Ascending aorta (tissue), 2 donors: ENCODE data around the gene SCRN1. TPM values are rescaled to one million over a fixed set of nuclear protein-coding genes. Genes with fewer than 3 reads are reported as not detected.
"Not testable (repeated sequence)": the region's sequence is repeated elsewhere in the genome, so short reads cannot be mapped to it uniquely, and the experiment has no call there.

Experiments
- DNase-seq, 2 donors: peaks; one replicate each; pipeline ENCODE4 v3.0.0-alpha.2; 2019; ENCODE audit warnings: low spot score in 2 of 2
- H3K27ac ChIP-seq, 2 donors: fragments of 200-600 bp; sonication (generic); one replicate each; pipeline ENCODE4 v1.5.1; 2016 to 2017; ENCODE audit warnings: mild to moderate bottlenecking in 1 of 2
- H3K27me3 ChIP-seq: fragments of 200-600 bp; sonication (generic); one replicate; pipeline ENCODE4 v1.5.1; 2017
- H3K36me3 ChIP-seq, 2 donors: fragments of 200-600 bp; sonication (generic); one replicate each; pipeline ENCODE4 v1.5.1; 2016
- H3K4me1 ChIP-seq, 2 donors: fragments of 200-600 bp; sonication (generic); one replicate each; pipeline ENCODE4 v1.5.1; 2016 to 2017; ENCODE audit warnings: mild to moderate bottlenecking in 1 of 2
- H3K4me3 ChIP-seq, 2 donors: fragments of 200-600 bp; sonication (generic); one replicate each; pipeline ENCODE4 v1.5.1; 2016 to 2017; ENCODE audit warnings: mild to moderate bottlenecking in 1 of 2
- H3K9me3 ChIP-seq, 2 donors: fragments of 200-600 bp; sonication (generic); one replicate each; pipeline ENCODE4 v1.5.1; 2016
- CTCF ChIP-seq, 3 experiments: fragments of 200-600 bp in 2 of 3; fragments of 450-650 bp in 1 of 3; sonication (generic) in 2 of 3; IDR thresholded peaks; one replicate each; pipeline ENCODE4 v1.5.1; 2016 to 2019; ENCODE audit warnings: antibody characterized with exemption in 3 of 3, mild to moderate bottlenecking in 1 of 3, moderate library complexity in 1 of 3
- intact Hi-C: fragments of 100-400 bp; cut with DNase I; formaldehyde crosslinking; loops from one replicate; pipeline ENCODE4 v1.15.1; 2023
- total RNA-seq: library from RNA; depleted of rRNA; stranded (reverse); fragments of >200 nt; gene quantifications from one replicate; pipeline ENCODE4 v1.1.0, GENCODE V29; 2016

The SCRN1 gene
- total RNA-seq, 1 donor from 2014 or later, result 31.0 TPM

GRCh38 chr7:29968683-29969395 lies 20.8 kb downstream of the SCRN1 start:
- Histone ChIP-seq H3K27me3 (no peaks in the 10 kb centered on the region), H3K36me3 (peaks cover 0 to 4% of the 10 kb centered on the region in 2 donors), H3K27ac (no peak overlapping the region), H3K4me1 (peaks cover 0 to 3% of the 10 kb centered on the region in 2 donors), H3K4me3 (no peak overlapping the region), H3K9me3 (no peaks in the 10 kb centered on the region)
- DNase-seq, result no peak
- intact Hi-C loops, result no loop called here
- TF ChIP-seq CTCF (IDR thresholded peaks at IDR 0.05), result no peak

- Histone ChIP-seq H3K4me3 (no peak overlapping the region), H3K9me3 (no peaks in the 10 kb centered on the region), H3K36me3 (peaks cover 0 to 4% of the 10 kb centered on the region in 2 donors), H3K27ac (no peak overlapping the region), H3K27me3 (no peaks in the 10 kb centered on the region), H3K4me1 (peaks cover 0 to 3% of the 10 kb centered on the region in 2 donors)
- intact Hi-C loops, result no loop called here
- no peak for TF ChIP-seq CTCF (IDR thresholded peaks at IDR 0.05)
- DNase-seq, result no peak
Observed at GRCh38 chr7:29965030-29965429, 24.6 kb downstream of the SCRN1 start.

GRCh38 chr7:29962035-29962434 lies 27.6 kb downstream of the SCRN1 start:
- no peaks in the 10 kb centered on the region for H3K27me3 ChIP-seq
- H3K4me3 ChIP-seq, result no peak overlapping the region
- no peak for DNase-seq
- no peak overlapping the region for H3K27ac ChIP-seq
- H3K9me3 ChIP-seq, result no peaks in the 10 kb centered on the region
- intact Hi-C loops, result no loop called here
- TF ChIP-seq CTCF (IDR thresholded peaks at IDR 0.05), result no peak
- H3K36me3 ChIP-seq, result peaks cover 0 to 12% of the 10 kb centered on the region in 2 donors
- peaks cover 0 to 3% of the 10 kb centered on the region in 2 donors for H3K4me1 ChIP-seq

- H3K27ac ChIP-seq, DNase-seq, H3K4me3 ChIP-seq, H3K27me3 ChIP-seq, H3K4me1 ChIP-seq, intact Hi-C loops, H3K9me3 ChIP-seq: not testable (repeated sequence)
- peaks cover 0 to 12% of the 10 kb centered on the region in 2 donors for H3K36me3 ChIP-seq
Observed at GRCh38 chr7:29961611-29962010, 28.0 kb downstream of the SCRN1 start.

GRCh38 chr7:29958667-29959358 lies 30.8 kb downstream of the SCRN1 start:
- TF ChIP-seq CTCF (IDR thresholded peaks at IDR 0.05), result no peak
- no peak for DNase-seq
- no peaks in the 10 kb centered on the region for H3K27me3 ChIP-seq
- intact Hi-C loops, result no loop called here
- peaks cover 0 to 12% of the 10 kb centered on the region in 2 donors for H3K36me3 ChIP-seq
- H3K9me3 ChIP-seq, result no peaks in the 10 kb centered on the region
- no peak overlapping the region for H3K4me3 ChIP-seq
- H3K4me1 ChIP-seq, result no peaks in the 10 kb centered on the region
- H3K27ac ChIP-seq, result no peak overlapping the region
